ENCODE measurements around the gene PKNOX2. TPM values are rescaled to one million over a fixed set of nuclear protein-coding genes. Genes with fewer than 3 reads are reported as not detected.

PKNOX2 gene
- total RNA-seq, 3 donors from 2014 or later (not counting 1 experiment from before 2014, with no cell fraction given), result not detected

DNA sequence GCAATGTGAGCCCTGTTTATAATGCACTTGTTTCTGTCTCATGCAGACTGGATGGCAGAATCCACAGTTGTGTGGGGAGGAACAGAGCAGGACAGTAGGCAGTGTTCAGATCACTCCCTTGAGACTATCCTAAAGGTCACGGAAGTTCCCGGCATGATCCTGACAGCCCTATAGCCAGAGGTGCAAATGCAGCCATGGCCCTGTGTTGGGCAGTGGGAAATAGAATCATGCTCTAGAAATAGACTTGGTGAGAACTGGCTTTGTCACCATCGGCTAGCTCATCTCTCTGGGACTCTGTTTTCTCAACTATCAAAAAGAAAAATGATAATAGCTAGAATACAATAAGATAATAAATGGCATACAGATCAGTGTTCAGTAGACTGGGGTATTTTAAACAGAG is 208.4 kb downstream of the PKNOX2 start:
- Histone ChIP-seq H3K4me3 (ENCODE audit: low read length) (no peak overlapping the region), H3K27me3 (ENCODE audit: control insufficient read depth, insufficient read depth, low read length) (peaks cover 4% of the 10 kb centered on the region), H3K36me3 (ENCODE audit: control insufficient read depth, insufficient read depth, low read length) (no peaks in the 10 kb centered on the region), H3K9me3 (ENCODE audit: control insufficient read depth, insufficient read depth, low read length) (no peaks in the 10 kb centered on the region), H3K27ac (ENCODE audit: low read length) (no peak overlapping the region), H3K4me1 (ENCODE audit: control insufficient read depth, insufficient read depth, low read length) (no peaks in the 10 kb centered on the region)
- WGBS (ENCODE audit: insufficient coverage), result 94% methylated on average over 3 of the region's 3 CpGs
- no peak for ATAC-seq
- Mint-ChIP-seq H3K4me3 (no peak overlapping the region), H3K27ac (no peak overlapping the region), H3K36me3 (no peaks in the 10 kb centered on the region), H3K4me1 (no peaks in the 10 kb centered on the region), H3K27me3 (ENCODE audit: low read depth in 2 of 2) (peaks cover 42 to 68% of the 10 kb centered on the region in 2 donors), H3K9me3 (no peaks in the 10 kb centered on the region)
- intact Hi-C loops (cut with micrococcal nuclease), result no loop called here
- no peak for DNase-seq
- TF ChIP-seq, protein P1, sequence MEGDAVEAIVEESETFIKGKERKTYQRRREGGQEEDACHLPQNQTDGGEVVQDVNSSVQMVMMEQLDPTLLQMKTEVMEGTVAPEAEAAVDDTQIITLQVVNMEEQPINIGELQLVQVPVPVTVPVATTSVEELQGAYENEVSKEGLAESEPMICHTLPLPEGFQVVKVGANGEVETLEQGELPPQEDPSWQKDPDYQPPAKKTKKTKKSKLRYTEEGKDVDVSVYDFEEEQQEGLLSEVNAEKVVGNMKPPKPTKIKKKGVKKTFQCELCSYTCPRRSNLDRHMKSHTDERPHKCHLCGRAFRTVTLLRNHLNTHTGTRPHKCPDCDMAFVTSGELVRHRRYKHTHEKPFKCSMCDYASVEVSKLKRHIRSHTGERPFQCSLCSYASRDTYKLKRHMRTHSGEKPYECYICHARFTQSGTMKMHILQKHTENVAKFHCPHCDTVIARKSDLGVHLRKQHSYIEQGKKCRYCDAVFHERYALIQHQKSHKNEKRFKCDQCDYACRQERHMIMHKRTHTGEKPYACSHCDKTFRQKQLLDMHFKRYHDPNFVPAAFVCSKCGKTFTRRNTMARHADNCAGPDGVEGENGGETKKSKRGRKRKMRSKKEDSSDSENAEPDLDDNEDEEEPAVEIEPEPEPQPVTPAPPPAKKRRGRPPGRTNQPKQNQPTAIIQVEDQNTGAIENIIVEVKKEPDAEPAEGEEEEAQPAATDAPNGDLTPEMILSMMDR (IDR thresholded peaks at IDR 0.05), result no peak

DNA sequence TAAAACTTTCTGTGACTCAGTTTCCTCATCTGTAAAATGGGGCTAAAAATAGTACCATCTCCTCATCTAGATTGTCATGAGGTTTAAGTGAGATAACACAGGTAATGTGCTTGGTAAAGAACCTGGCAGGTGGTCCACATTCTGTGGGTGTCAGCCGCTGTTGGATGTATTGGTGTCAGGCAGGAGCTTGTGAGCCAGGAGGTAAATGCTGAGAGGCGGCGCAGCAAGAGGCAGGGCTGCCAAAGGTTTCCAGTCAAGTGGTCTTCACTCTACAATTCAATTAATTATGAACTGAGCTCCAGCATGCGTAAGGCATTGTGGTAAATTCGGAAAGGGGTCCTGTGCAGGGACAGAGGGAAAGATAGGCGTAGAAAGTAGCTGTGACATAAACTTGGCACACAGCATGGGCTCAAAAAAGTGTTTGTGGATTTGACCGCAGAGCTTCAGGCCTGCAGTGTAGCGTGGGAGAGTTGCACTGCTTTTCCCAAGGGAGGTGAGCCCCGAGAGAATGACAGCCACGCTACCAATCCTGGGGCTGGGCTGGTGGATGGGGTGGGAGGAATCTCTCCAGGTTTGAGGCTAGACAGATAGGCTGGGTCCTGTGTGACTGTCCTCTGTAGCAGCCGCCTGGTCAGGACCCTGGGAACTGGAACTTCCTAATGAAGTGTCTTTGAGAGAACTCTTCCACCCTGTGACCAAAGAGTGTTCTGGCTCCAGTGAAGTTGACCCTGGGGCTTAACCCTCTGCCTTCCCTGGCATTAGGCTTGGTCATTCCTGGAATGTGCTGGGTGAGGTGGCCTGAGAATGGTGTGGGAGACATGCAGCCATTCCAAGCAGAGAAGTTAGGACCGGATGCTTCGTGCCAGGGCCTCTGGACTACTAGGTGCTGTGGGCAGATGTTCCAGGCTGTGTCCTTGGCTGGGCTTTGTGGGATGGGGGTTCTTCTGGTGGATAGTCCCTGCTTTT is 209.2 kb downstream of the PKNOX2 start:
- H3K36me3 ChIP-seq (ENCODE audit: control insufficient read depth, insufficient read depth, low read length), result no peaks in the 10 kb centered on the region
- H3K36me3 Mint-ChIP-seq, result no peaks in the 10 kb centered on the region
- intact Hi-C loops (cut with micrococcal nuclease), result no loop called here
- H3K27me3 Mint-ChIP-seq (ENCODE audit: low read depth in 2 of 2), result peaks cover 39 to 68% of the 10 kb centered on the region in 2 donors
- 84% methylated on average over 12 of the region's 13 CpGs for WGBS (ENCODE audit: insufficient coverage)
- H3K4me1 ChIP-seq (ENCODE audit: control insufficient read depth, insufficient read depth, low read length), result no peaks in the 10 kb centered on the region
- DNase-seq (no peak), ATAC-seq (no peak)
- H3K9me3 ChIP-seq (ENCODE audit: control insufficient read depth, insufficient read depth, low read length), result no peaks in the 10 kb centered on the region
- peaks cover 4% of the 10 kb centered on the region for H3K27me3 ChIP-seq (ENCODE audit: control insufficient read depth, insufficient read depth, low read length)
- H3K4me3 ChIP-seq (ENCODE audit: low read length), result no peak overlapping the region
- no peaks in the 10 kb centered on the region for H3K9me3 Mint-ChIP-seq
- no peak overlapping the region for H3K4me3 Mint-ChIP-seq
- no peak overlapping the region for H3K27ac Mint-ChIP-seq
- H3K4me1 Mint-ChIP-seq, result no peaks in the 10 kb centered on the region
- TF ChIP-seq, protein P1 (IDR thresholded peaks at IDR 0.05), result no peak
- no peak overlapping the region for H3K27ac ChIP-seq (ENCODE audit: low read length)

DNA sequence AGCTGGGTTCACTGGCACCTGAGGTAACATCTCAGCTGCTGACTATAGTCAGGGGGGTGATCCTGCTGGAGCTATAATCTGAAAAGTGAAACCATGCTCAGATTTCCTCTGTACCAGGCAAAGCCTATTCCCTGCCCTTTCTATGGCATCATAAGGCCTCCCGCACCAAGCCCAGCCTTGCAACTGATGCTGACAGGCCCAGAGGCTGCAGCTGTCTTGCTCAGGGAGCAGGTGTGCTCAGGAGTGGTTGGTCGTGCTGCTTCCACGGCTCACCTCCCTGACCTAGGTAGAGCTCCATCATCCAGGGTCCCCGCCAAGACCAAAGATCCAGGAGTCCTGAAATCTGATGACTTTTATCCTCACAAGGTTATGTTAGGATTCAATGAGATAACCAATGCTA is 209.8 kb downstream of the PKNOX2 start:
- H3K27ac Mint-ChIP-seq, result no peak overlapping the region
- H3K4me3 ChIP-seq (ENCODE audit: low read length), result no peak overlapping the region
- H3K9me3 ChIP-seq (ENCODE audit: control insufficient read depth, insufficient read depth, low read length), result no peaks in the 10 kb centered on the region
- no peaks in the 10 kb centered on the region for H3K4me1 ChIP-seq (ENCODE audit: control insufficient read depth, insufficient read depth, low read length)
- no peaks in the 10 kb centered on the region for H3K9me3 Mint-ChIP-seq
- WGBS (ENCODE audit: insufficient coverage), result 88% methylated on average over 4 of the region's 4 CpGs
- no peaks in the 10 kb centered on the region for H3K4me1 Mint-ChIP-seq
- TF ChIP-seq, protein P1 (IDR thresholded peaks at IDR 0.05), result no peak
- peaks cover 4% of the 10 kb centered on the region for H3K27me3 ChIP-seq (ENCODE audit: control insufficient read depth, insufficient read depth, low read length)
- no peaks in the 10 kb centered on the region for H3K36me3 ChIP-seq (ENCODE audit: control insufficient read depth, insufficient read depth, low read length)
- H3K27me3 Mint-ChIP-seq (ENCODE audit: low read depth in 2 of 2), result peaks cover 39 to 63% of the 10 kb centered on the region in 2 donors
- H3K4me3 Mint-ChIP-seq, result no peak overlapping the region
- no peaks in the 10 kb centered on the region for H3K36me3 Mint-ChIP-seq
- DNase-seq (no peak), ATAC-seq (no peak)
- H3K27ac ChIP-seq (ENCODE audit: low read length), result no peak overlapping the region
- intact Hi-C loops (cut with micrococcal nuclease), result no loop called here

All from natural killer cell (primary cell).